ENCODE data around the gene NCMAP. TPM values are rescaled to one million over a fixed set of nuclear protein-coding genes. Genes with fewer than 3 reads are reported as not detected.
A peak's percentile ranks its signal among the peaks of the same experiment; 100 is the strongest.

NCMAP gene
- total and polyA plus RNA-seq, 2 experiments from 2014 or later = 0.17 to 0.23 TPM

DNA sequence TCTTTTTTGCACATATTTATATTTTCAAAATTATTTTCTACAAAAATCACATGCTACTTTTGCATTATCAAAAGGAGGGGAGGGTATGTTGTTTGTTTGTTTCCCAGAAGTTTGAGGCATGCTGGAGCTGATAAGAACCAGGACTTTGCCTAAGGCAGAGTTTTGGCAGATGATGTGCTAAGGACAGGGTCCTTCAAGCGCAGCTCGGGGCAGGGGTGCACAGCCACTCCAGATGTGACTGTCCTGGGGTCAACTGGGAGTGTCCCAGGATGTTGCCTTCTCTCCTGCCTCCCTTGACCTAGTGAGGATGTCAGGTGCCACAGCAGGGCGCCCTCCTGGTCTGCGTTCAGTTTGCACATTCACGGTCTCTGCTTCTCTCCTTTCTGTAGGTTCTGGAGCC lies 44.7 kb downstream of the NCMAP start (continued):
- no peak for TF ChIP-seq ZNF462 (CRISPR knock-in tag; IDR thresholded peaks at IDR 0.05)

- Mint-ChIP-seq H3K9me3 (no peaks in the 10 kb centered on the region), H3K36me3 (ENCODE audit: low read depth) (no peaks in the 10 kb centered on the region), H3K4me1 (no peaks in the 10 kb centered on the region), H3K4me3 (no peak overlapping the region), H3K27me3 (ENCODE audit: insufficient read depth, low read depth, poor library complexity) (peaks cover 2% of the 10 kb centered on the region), H3K27ac (no peak overlapping the region)
- Histone ChIP-seq H3K27me3 (ENCODE audit: insufficient read depth) (no peaks in the 10 kb centered on the region), H3K4me2 (no peak overlapping the region), H4K20me1 (replicated peaks; ENCODE audit: insufficient read depth) (no peaks in the 10 kb centered on the region), H3K9me2 (ENCODE audit: insufficient read depth) (no peaks in the 10 kb centered on the region), H3K27ac (ENCODE audit: low read depth) (no peak overlapping the region), H3K4me1 (ENCODE audit: insufficient read depth) (no peaks in the 10 kb centered on the region), H3F3A (replicated peaks; ENCODE audit: low read depth) (no peaks in the 10 kb centered on the region), H3K79me2 (replicated peaks; ENCODE audit: insufficient read depth) (no peaks in the 10 kb centered on the region), H2AFZ (0 out of 2 replicates have a peak overlapping the region, but pooled peaks have one; percentile 18), H3K36me3 (ENCODE audit: insufficient read depth) (no peaks in the 10 kb centered on the region), H3K4me3 (no peak overlapping the region)
- DNase-seq (ENCODE audit: low spot score) (no peak), ATAC-seq (no peak)
- no peak for TF ChIP-seq ZNF114 (CRISPR knock-in tag; IDR thresholded peaks at IDR 0.05)
- no peak for TF ChIP-seq CREB1 (CRISPR knock-in tag; IDR thresholded peaks at IDR 0.05; ENCODE audit: low read depth)
- TF ChIP-seq STAT1 (IDR thresholded peaks at IDR 0.05; ENCODE audit: unreplicated experiment) = no peak
- no peak for TF ChIP-seq EZH2phosphoT487 (IDR thresholded peaks at IDR 0.05; ENCODE audit: unreplicated experiment)
- TF ChIP-seq NANOG (IDR thresholded peaks at IDR 0.05; ENCODE audit: borderline replicate concordance) = no peak
- TF ChIP-seq POLR2AphosphoS5 (IDR thresholded peaks at IDR 0.05; ENCODE audit: low read depth) = no peak
Observed at GRCh38 chr1:24605534-24606295, 49.8 kb downstream of the NCMAP start.

All from GM23338 (cell line).